Measurements from ENCODE around the gene NKTR. TPM values are rescaled to one million over a fixed set of nuclear protein-coding genes. Genes with fewer than 3 reads are reported as not detected.
A peak's percentile ranks its signal among the peaks of the same experiment; 100 is the strongest.

Gene NKTR
- total and polyA plus RNA-seq, 2 experiments from 2014 or later: 50.5 to 75.3 TPM

DNA sequence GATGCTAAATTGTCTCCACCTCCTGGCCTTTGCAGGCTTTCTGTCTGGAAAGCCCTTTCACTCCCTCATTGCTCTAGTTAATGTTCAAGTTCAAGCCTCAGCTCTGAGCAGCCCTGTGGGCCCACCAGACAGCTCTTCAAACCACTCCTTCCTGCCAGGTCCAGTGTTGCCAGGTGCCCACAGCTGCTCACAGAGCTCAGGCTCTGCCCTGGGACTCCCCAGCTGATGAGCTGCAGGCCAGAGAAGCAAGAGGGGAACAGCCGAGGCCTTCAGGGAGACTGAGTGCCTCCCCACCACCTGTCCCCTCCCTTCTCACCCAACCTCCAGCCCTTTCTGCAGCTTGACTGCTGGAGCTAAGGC lies 51.7 kb downstream of the NKTR start:
- Histone ChIP-seq H3K9me3 (ENCODE audit: low read depth) (no peaks in the 10 kb centered on the region), H3K4me3 (no peak overlapping the region), H3K27me3 (no peaks in the 10 kb centered on the region), H3K36me3 (peaks cover 7% of the 10 kb centered on the region), H3K27ac (no peak overlapping the region), H3K4me1 (ENCODE audit: low read depth) (peaks cover 10% of the 10 kb centered on the region)
- no peak for DNase-seq (ENCODE audit: low read depth in 1 of 2, low spot score in 1 of 2)
- TF ChIP-seq, protein P1, sequence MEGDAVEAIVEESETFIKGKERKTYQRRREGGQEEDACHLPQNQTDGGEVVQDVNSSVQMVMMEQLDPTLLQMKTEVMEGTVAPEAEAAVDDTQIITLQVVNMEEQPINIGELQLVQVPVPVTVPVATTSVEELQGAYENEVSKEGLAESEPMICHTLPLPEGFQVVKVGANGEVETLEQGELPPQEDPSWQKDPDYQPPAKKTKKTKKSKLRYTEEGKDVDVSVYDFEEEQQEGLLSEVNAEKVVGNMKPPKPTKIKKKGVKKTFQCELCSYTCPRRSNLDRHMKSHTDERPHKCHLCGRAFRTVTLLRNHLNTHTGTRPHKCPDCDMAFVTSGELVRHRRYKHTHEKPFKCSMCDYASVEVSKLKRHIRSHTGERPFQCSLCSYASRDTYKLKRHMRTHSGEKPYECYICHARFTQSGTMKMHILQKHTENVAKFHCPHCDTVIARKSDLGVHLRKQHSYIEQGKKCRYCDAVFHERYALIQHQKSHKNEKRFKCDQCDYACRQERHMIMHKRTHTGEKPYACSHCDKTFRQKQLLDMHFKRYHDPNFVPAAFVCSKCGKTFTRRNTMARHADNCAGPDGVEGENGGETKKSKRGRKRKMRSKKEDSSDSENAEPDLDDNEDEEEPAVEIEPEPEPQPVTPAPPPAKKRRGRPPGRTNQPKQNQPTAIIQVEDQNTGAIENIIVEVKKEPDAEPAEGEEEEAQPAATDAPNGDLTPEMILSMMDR (IDR thresholded peaks at IDR 0.05; ENCODE audit: low read depth, low read length): no peak

DNA sequence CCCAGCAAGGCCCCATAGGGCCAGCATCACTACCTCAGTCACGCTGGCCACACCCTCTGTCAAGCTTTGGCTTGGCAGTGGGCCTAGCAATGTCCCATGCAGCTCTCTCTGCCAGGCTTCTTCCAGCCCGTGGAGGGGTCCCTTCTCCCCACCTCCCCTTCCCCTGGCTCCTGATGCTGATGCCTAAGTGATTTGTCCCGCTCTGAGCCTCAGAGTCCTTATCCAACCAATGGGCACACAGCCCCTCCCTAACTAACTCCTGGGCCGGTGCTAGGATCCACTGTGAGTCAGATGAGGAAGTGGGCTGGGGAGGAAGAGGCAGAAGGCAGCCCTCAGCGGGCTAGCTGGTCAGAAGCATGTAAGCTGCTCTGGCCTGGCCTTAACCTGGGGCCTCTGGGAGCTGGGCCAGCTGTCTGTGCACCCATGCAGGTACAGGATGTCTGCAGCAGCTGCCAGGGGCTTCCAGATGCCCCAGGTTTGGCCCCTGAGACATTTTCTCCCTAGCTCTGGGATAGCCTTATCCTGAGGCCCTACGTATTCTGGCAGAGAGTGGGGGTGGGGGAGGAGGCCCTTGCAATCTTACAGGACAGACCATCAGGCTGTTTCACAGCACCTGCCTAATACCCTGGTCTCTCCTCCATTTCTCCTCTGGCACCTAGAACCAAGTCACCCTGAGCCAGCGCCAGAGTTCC lies 52.3 kb downstream of the NKTR start:
- peak in 1 of 2 donors; percentile 77 for DNase-seq (ENCODE audit: low read depth in 1 of 2, low spot score in 1 of 2)
- H3K36me3 ChIP-seq: peaks cover 7% of the 10 kb centered on the region
- TF ChIP-seq, protein P1 (IDR thresholded peaks at IDR 0.05; ENCODE audit: low read depth, low read length): no peak
- H3K9me3 ChIP-seq (ENCODE audit: low read depth): no peaks in the 10 kb centered on the region
- peaks cover 10% of the 10 kb centered on the region for H3K4me1 ChIP-seq (ENCODE audit: low read depth)
- no peak overlapping the region for H3K27ac ChIP-seq
- no peak overlapping the region for H3K4me3 ChIP-seq
- H3K27me3 ChIP-seq: no peaks in the 10 kb centered on the region

DNA sequence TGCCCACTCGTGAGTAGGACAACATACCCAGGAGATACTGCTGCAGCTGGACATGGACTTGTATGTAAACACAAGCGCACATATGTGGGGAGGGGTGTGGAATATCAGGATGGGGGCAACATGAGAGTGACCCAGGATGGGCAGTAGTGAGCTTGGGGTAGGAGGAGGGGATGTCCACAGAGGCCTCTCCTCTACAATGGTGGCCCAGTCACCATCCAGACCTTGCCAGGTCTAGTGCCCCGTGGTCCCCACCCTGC lies 52.7 kb downstream of the NKTR start:
- Histone ChIP-seq H3K27me3 (no peaks in the 10 kb centered on the region), H3K4me1 (ENCODE audit: low read depth) (peaks cover 10% of the 10 kb centered on the region), H3K27ac (no peak overlapping the region), H3K36me3 (peaks cover 6% of the 10 kb centered on the region), H3K4me3 (peak overlapping the region; percentile 97), H3K9me3 (ENCODE audit: low read depth) (no peaks in the 10 kb centered on the region)
- TF ChIP-seq, protein P1 (IDR thresholded peaks at IDR 0.05; ENCODE audit: low read depth, low read length): no peak
- no peak for DNase-seq (ENCODE audit: low read depth in 1 of 2, low spot score in 1 of 2)

DNA sequence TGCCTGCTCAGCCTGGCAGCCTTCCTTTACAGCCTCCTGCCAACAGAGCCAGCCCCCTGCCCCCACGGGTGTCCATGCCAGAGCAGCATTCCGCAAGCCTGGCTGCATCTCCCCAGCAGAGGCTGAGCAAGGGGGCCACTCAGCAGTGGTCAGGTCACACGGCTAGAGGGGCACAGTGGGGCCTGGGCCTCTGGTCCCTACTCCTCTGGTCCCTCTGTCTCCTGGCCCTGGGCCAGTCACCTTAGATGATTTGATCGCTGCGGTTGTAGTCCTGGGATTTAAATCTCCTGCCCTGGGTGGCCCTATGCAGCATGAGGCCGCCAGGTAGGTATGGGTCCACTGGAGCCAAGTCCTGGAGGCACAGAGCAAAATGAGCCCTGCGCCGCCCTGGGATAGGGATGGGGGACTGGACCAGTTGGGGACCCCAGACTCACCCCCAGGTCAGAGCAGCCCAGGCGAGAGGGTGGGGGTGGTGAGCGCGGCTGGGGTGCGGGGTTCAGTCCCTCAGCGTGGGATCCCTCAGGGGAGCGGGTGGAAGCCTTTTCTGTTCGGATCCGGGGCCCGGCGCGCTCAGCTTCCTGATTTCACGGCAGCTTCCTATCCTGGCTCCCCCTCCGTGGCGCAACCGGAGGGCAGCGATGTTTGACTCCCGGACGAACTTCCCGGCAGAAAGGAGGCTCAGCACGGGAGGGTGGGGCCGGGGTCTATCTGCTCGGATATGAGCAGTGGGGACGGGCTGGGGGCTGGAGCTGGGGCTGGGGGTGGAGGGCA lies 53.3 kb downstream of the NKTR start, which contains the start of gene ZBTB47:
TSS of gene ZBTB47 (plus strand) at position 138 of the 771 bp plus-strand sequence. CDS start 4,659 bp downstream, outside the sequence.
- TF ChIP-seq, protein P1 (IDR thresholded peaks at IDR 0.05; ENCODE audit: low read depth, low read length): no peak
- peak; percentile 40 to 64 for DNase-seq (ENCODE audit: low read depth in 1 of 2, low spot score in 1 of 2)
- H3K27ac ChIP-seq: peak within 1 kb of the TSS; percentile 81
- H3K36me3 ChIP-seq: peaks cover 4% of the 10 kb centered on the region
- H3K4me3 ChIP-seq: peak within 1 kb of the TSS; percentile 97
- no peaks in the 10 kb centered on the region for H3K27me3 ChIP-seq
- H3K9me3 ChIP-seq (ENCODE audit: low read depth): no peaks in the 10 kb centered on the region
- peaks cover 10% of the 10 kb centered on the region for H3K4me1 ChIP-seq (ENCODE audit: low read depth)

DNA sequence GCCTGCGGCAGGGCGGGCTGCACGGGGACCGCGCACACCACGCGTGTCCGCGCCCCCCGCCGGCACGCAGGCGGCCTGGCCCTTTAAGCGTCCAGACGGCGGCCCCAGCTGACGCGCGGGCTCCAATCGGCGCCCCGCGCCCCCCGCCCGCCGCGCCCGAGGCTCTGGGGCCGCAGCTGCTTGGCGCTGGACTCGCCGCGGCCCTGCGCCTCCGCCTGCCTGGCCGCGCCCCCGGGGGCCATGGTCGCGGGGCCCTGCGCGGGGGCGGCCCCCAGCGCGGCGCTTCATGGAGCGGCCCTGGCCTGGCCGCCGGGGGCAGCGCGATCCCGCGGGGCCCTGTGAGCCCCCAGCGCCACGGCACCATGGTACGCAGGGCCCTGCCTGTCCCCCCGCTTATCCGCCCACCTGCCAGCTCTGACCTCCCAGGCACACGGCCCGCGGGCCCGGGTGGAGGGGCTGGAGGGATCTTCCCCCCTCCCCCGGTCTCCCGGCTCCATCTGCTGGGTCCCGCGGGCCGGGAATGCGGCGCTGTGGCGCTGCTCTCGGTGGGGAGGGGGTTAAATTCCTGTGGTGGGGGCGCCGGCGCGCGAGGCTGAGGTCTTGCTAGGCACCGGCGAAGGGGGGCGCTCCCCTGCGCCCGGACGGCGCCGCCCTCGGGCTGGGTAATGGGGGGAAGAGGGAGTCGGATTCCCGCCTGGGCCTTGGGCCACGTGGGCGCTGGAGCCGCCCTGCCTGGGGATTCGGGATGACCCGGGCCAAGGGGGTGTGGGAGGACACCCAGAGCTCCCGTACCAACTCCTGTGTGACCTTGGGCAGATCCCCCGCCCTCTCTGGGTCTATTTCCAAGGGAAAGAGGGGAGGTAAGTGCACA lies 54.1 kb downstream of the NKTR start:
- no peaks in the 10 kb centered on the region for H3K27me3 ChIP-seq
- peak; percentile 63 to 82 for DNase-seq (ENCODE audit: low read depth in 1 of 2, low spot score in 1 of 2)
- peaks cover 10% of the 10 kb centered on the region for H3K4me1 ChIP-seq (ENCODE audit: low read depth)
- peaks cover 4% of the 10 kb centered on the region for H3K36me3 ChIP-seq
- peak overlapping the region; percentile 81 for H3K27ac ChIP-seq
- TF ChIP-seq, protein P1 (IDR thresholded peaks at IDR 0.05; ENCODE audit: low read depth, low read length): no peak
- no peaks in the 10 kb centered on the region for H3K9me3 ChIP-seq (ENCODE audit: low read depth)
- peak overlapping the region; percentile 97 for H3K4me3 ChIP-seq

Measured in cardiac muscle cell (in vitro differentiated cells and primary cell).